Measurements from ENCODE around the gene AGT. TPM values are rescaled to one million over a fixed set of nuclear protein-coding genes. Genes with fewer than 3 reads are reported as not detected.

The AGT gene
- total RNA-seq, 1 experiment from 2014 or later = 1.0 TPM

DNA sequence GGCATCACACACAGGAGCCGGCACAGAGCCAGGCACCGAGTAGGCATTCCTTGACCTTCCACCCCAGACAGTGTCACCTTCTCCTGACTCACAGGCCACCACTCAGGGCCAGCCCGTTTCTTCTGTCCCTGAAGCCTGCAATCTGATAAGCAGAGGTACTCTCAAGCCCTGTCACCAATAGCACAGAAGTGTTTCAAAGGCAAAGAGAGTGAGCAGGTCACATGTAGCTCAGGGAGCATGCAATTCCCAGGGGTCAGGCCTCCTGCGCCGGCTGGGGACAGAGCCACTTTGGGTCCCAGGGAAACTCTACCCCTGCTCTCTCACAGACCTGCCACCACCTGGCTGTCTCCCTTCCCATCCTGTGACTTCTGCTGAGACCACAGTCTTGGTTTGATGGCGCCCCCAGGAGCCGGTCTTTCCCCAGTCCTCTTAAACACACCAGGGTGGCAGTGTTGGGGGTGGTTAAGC, 46.5 kb upstream of the AGT start (continued):
- TF ChIP-seq, protein P1, sequence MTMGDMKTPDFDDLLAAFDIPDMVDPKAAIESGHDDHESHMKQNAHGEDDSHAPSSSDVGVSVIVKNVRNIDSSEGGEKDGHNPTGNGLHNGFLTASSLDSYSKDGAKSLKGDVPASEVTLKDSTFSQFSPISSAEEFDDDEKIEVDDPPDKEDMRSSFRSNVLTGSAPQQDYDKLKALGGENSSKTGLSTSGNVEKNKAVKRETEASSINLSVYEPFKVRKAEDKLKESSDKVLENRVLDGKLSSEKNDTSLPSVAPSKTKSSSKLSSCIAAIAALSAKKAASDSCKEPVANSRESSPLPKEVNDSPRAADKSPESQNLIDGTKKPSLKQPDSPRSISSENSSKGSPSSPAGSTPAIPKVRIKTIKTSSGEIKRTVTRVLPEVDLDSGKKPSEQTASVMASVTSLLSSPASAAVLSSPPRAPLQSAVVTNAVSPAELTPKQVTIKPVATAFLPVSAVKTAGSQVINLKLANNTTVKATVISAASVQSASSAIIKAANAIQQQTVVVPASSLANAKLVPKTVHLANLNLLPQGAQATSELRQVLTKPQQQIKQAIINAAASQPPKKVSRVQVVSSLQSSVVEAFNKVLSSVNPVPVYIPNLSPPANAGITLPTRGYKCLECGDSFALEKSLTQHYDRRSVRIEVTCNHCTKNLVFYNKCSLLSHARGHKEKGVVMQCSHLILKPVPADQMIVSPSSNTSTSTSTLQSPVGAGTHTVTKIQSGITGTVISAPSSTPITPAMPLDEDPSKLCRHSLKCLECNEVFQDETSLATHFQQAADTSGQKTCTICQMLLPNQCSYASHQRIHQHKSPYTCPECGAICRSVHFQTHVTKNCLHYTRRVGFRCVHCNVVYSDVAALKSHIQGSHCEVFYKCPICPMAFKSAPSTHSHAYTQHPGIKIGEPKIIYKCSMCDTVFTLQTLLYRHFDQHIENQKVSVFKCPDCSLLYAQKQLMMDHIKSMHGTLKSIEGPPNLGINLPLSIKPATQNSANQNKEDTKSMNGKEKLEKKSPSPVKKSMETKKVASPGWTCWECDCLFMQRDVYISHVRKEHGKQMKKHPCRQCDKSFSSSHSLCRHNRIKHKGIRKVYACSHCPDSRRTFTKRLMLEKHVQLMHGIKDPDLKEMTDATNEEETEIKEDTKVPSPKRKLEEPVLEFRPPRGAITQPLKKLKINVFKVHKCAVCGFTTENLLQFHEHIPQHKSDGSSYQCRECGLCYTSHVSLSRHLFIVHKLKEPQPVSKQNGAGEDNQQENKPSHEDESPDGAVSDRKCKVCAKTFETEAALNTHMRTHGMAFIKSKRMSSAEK (CRISPR knock-in tag; IDR thresholded peaks at IDR 0.05; ENCODE audit: borderline replicate concordance) = no peak
- TF ChIP-seq GTF2I (CRISPR knock-in tag; conservative IDR thresholded peaks at IDR 0.05) (no peak), GRHL2 (CRISPR knock-in tag; IDR thresholded peaks at IDR 0.05; ENCODE audit: insufficient replicate concordance, severe bottlenecking) (no peak)

DNA sequence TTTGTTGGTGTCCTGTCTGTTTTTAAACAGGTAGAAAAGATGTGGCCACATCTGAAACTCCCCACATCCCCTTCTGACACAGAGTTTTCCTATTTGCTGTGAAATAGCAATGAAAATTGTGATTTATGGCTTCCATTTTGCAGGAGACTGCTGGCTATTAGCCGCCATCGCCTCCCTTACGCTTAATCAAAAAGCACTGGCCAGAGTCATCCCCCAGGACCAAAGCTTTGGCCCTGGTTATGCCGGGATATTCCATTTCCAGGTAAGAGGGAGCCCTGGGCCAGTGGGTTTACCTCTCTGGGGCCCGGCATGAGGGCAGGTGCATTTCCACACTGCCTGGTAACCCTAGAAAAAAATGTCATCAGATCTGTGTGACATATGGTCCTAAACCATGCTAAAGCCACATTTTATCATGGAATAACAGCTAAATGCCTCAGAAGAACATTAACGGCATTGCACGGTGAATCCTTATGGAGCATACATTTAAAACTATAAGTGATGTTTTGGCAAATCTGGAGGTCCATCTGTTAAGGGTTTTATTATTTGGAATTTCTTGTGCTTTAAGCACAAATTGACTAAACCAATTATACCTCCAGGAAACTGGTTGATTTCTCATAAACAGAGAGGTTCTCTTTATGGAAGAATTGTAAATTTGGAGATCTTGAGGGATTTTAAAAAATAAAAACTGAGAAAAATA, 45.6 kb upstream of the AGT start:
- H3K27ac Mint-ChIP-seq = no peak overlapping the region

DNA sequence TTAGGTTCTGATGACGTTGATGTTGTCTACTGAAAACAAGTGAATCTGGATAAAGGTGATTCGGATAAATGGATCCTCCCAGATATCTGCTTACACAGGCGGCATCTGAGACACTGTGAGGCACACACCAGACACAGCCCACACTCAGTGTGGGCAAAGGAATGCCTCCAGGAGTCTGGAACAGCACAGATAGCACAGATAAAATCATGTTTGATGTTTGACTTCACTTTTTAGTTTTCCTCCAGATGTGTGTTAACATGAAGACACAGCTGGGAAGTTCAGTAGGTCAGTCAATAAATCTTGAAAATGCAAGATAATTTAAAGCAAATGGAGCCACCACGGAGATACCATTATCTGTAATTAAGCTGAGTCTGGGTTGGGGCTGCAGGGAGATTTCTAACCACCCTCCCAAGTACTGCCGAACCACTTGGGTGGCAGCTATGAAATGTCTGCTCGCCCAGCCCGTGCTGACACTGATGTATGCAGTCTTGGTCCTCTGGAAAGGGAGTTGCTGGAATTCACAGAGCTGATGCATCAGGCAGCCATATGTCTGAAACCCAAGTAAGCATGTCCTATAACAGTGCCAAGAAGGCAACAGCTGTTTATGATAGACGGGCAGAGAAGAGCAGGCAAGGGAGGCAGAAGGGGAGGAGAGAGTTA, 44.9 kb upstream of the AGT start:
- H3K4me3 Mint-ChIP-seq = no peak overlapping the region
- H3K9me3 Mint-ChIP-seq = no peaks in the 10 kb centered on the region
- no peak overlapping the region for H3K27ac Mint-ChIP-seq
- ChIA-PET POLR2A (no interaction called here), CTCF (interaction anchor here (0.6 to 1.0 kb wide), 2 partner anchors 61 to 394 kb away, joined by 3 read pairs; no protein-coding TSS in a partner anchor)
- DNase-seq (ENCODE audit: low spot score) (no peak), ATAC-seq (no peak)
- H3K4me1 Mint-ChIP-seq = peaks cover 4% of the 10 kb centered on the region
- H3K36me3 Mint-ChIP-seq = no peaks in the 10 kb centered on the region
- TF ChIP-seq SOX15 (CRISPR knock-in tag; IDR thresholded peaks at IDR 0.05) (no peak), SMAD4 (CRISPR knock-in tag; IDR thresholded peaks at IDR 0.05) (no peak)
- H3K27me3 Mint-ChIP-seq (ENCODE audit: low read depth) = peaks cover 5% of the 10 kb centered on the region

More for the DNA sequence above, 45.6 kb upstream of the AGT start:
- Mint-ChIP-seq H3K27me3 (ENCODE audit: low read depth) (peaks cover 6% of the 10 kb centered on the region), H3K4me3 (no peak overlapping the region), H3K36me3 (no peaks in the 10 kb centered on the region), H3K9me3 (peaks cover 6% of the 10 kb centered on the region), H3K4me1 (peaks cover 4% of the 10 kb centered on the region)
- no peak for DNase-seq (ENCODE audit: low spot score)
- CTCF ChIA-PET = interaction anchor here (1.0 to 1.8 kb wide), 3 partner anchors 45 to 118 kb away, joined by 3 to 8 read pairs (median 7); partner anchors contain the start of gene AGT
- no peak for TF ChIP-seq PRRX2 (CRISPR knock-in tag; IDR thresholded peaks at IDR 0.05)
- ATAC-seq = no peak
- POLR2A ChIA-PET = no interaction called here

DNA sequence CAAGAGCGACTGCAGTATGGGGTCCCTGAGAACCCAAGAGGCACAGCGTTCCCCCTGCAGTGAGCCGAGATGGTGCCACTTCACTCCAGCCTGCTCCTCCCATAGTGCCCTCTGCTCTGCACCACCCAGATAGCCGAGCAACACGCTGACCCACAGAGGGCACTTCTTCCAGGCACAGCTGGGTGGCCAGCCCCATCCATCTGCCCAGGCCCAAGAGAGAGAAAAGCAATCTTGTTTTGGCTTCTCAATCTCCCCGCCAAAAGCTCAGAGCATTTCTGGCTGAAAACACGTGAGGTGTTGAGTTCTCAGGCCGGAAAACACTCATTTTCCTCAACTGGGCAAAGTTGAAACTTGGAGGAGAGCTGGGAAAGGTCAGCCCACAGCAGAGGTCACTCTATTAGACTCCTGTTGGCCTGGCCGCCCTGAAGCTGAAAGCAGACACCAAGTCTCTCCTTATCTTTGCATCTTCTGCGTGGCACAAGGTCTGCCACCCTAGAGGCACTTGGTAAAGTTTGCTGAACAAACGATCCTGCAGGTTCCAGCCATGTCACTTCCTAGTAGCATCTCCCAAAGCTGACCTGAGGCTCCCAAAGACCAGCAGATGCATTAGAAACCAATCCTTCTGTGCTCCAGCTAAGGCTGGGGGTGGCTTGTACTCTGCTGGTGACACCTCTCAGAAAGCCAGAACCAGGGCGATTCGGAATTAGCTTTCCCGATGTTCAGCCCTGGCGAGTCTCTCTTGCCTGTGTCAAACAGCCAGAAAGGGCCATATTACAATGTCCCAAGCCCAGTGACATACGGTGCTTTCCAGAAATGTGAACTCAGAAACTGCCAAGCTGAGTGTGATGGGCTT, 44.2 kb upstream of the AGT start:
- no peak overlapping the region for H3K4me3 Mint-ChIP-seq
- ChIA-PET CTCF (interaction anchor here (0.6 to 1.0 kb wide), 4 partner anchors 8 to 393 kb away, joined by 3 read pairs; no protein-coding TSS in a partner anchor), POLR2A (no interaction called here)
- no peak overlapping the region for H3K27ac Mint-ChIP-seq
- peaks cover 8% of the 10 kb centered on the region for H3K4me1 Mint-ChIP-seq
- H3K27me3 Mint-ChIP-seq (ENCODE audit: low read depth) = peaks cover 5% of the 10 kb centered on the region
- no peaks in the 10 kb centered on the region for H3K36me3 Mint-ChIP-seq
- no peaks in the 10 kb centered on the region for H3K9me3 Mint-ChIP-seq
- DNase-seq (ENCODE audit: low spot score) (no peak), ATAC-seq (no peak)
- TF ChIP-seq ZBTB21 (CRISPR knock-in tag; IDR thresholded peaks at IDR 0.05; ENCODE audit: borderline replicate concordance) (no peak), ZNF121 (CRISPR knock-in tag; IDR thresholded peaks at IDR 0.05) (no peak), ZNF263 (CRISPR knock-in tag; IDR thresholded peaks at IDR 0.05; ENCODE audit: low read depth) (no peak), NR2C2 (CRISPR knock-in tag; IDR thresholded peaks at IDR 0.05) (no peak), ZNF138 (CRISPR knock-in tag; conservative IDR thresholded peaks at IDR 0.05) (no peak), SMAD3 (CRISPR knock-in tag; IDR thresholded peaks at IDR 0.05; ENCODE audit: borderline replicate concordance) (no peak)
- TF ChIP-seq, protein P2, sequence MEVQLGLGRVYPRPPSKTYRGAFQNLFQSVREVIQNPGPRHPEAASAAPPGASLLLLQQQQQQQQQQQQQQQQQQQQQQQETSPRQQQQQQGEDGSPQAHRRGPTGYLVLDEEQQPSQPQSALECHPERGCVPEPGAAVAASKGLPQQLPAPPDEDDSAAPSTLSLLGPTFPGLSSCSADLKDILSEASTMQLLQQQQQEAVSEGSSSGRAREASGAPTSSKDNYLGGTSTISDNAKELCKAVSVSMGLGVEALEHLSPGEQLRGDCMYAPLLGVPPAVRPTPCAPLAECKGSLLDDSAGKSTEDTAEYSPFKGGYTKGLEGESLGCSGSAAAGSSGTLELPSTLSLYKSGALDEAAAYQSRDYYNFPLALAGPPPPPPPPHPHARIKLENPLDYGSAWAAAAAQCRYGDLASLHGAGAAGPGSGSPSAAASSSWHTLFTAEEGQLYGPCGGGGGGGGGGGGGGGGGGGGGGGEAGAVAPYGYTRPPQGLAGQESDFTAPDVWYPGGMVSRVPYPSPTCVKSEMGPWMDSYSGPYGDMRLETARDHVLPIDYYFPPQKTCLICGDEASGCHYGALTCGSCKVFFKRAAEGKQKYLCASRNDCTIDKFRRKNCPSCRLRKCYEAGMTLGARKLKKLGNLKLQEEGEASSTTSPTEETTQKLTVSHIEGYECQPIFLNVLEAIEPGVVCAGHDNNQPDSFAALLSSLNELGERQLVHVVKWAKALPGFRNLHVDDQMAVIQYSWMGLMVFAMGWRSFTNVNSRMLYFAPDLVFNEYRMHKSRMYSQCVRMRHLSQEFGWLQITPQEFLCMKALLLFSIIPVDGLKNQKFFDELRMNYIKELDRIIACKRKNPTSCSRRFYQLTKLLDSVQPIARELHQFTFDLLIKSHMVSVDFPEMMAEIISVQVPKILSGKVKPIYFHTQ (CRISPR knock-in tag; IDR thresholded peaks at IDR 0.05) = no peak
- TF ChIP-seq, protein P3, sequence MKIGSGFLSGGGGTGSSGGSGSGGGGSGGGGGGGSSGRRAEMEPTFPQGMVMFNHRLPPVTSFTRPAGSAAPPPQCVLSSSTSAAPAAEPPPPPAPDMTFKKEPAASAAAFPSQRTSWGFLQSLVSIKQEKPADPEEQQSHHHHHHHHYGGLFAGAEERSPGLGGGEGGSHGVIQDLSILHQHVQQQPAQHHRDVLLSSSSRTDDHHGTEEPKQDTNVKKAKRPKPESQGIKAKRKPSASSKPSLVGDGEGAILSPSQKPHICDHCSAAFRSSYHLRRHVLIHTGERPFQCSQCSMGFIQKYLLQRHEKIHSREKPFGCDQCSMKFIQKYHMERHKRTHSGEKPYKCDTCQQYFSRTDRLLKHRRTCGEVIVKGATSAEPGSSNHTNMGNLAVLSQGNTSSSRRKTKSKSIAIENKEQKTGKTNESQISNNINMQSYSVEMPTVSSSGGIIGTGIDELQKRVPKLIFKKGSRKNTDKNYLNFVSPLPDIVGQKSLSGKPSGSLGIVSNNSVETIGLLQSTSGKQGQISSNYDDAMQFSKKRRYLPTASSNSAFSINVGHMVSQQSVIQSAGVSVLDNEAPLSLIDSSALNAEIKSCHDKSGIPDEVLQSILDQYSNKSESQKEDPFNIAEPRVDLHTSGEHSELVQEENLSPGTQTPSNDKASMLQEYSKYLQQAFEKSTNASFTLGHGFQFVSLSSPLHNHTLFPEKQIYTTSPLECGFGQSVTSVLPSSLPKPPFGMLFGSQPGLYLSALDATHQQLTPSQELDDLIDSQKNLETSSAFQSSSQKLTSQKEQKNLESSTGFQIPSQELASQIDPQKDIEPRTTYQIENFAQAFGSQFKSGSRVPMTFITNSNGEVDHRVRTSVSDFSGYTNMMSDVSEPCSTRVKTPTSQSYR (CRISPR knock-in tag; IDR thresholded peaks at IDR 0.05) = no peak
- TF ChIP-seq, protein P4, sequence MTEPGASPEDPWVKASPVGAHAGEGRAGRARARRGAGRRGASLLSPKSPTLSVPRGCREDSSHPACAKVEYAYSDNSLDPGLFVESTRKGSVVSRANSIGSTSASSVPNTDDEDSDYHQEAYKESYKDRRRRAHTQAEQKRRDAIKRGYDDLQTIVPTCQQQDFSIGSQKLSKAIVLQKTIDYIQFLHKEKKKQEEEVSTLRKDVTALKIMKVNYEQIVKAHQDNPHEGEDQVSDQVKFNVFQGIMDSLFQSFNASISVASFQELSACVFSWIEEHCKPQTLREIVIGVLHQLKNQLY (CRISPR knock-in tag; IDR thresholded peaks at IDR 0.05) = no peak
